ENCODE data around the gene ACP1. TPM values are rescaled to one million over a fixed set of nuclear protein-coding genes. Genes with fewer than 3 reads are reported as not detected.

The ACP1 gene
- total RNA-seq, 1 donor from 2014 or later = 114 TPM

DNA sequence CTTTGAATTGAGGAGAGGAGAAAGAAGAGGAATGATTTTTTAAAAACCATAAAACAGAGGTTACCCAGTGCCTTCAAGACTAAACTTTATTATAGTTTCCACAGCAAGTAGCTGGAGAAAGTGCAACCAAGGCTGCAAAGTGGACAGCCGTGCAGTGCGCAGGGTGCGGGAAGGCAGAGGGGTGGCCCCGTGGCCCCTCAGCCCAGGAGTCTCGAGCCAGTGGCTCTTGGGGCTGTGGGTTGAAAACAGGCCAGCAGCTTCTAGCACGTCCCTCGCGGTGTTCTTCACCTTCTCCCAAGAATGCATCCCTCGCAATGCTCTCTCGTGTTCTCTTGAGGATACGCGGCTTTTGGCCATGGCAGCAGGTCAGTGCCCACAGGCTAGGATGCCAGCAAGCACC, 51.6 kb downstream of the ACP1 start:
- Mint-ChIP-seq H3K4me3 (ENCODE audit: unreplicated experiment) (no peak overlapping the region), H3K27ac (ENCODE audit: unreplicated experiment) (peak overlapping the region; percentile 51), H3K27me3 (ENCODE audit: low read depth, unreplicated experiment) (peaks cover 3% of the 10 kb centered on the region), H3K4me1 (ENCODE audit: low read depth, unreplicated experiment) (peaks cover 25% of the 10 kb centered on the region), H3K36me3 (ENCODE audit: low read depth, unreplicated experiment) (no peaks in the 10 kb centered on the region), H3K9me3 (ENCODE audit: unreplicated experiment) (no peaks in the 10 kb centered on the region)
- Histone ChIP-seq H3K79me2 (ENCODE audit: insufficient read depth, low read length) (no peaks in the 10 kb centered on the region), H2AFZ (ENCODE audit: low read depth, low read length) (no peak overlapping the region), H3K4me3 (ENCODE audit: insufficient read depth, low read depth, low read length) (no peak overlapping the region), H3K36me3 (ENCODE audit: insufficient read depth, low read length) (no peaks in the 10 kb centered on the region), H3K9me3 (ENCODE audit: insufficient read depth, low read depth, low read length) (no peaks in the 10 kb centered on the region), H3K9ac (ENCODE audit: low read length) (no peak overlapping the region), H3K27me3 (ENCODE audit: insufficient read depth, low read length) (no peaks in the 10 kb centered on the region), H4K20me1 (ENCODE audit: insufficient read depth, low read length) (no peaks in the 10 kb centered on the region), H3K27ac (ENCODE audit: low read depth, low read length) (no peak overlapping the region), H3K4me2 (ENCODE audit: low read length) (no peak overlapping the region), H3K4me1 (ENCODE audit: insufficient read depth, low read length) (peaks cover 21% of the 10 kb centered on the region)
- TF ChIP-seq, protein P1, sequence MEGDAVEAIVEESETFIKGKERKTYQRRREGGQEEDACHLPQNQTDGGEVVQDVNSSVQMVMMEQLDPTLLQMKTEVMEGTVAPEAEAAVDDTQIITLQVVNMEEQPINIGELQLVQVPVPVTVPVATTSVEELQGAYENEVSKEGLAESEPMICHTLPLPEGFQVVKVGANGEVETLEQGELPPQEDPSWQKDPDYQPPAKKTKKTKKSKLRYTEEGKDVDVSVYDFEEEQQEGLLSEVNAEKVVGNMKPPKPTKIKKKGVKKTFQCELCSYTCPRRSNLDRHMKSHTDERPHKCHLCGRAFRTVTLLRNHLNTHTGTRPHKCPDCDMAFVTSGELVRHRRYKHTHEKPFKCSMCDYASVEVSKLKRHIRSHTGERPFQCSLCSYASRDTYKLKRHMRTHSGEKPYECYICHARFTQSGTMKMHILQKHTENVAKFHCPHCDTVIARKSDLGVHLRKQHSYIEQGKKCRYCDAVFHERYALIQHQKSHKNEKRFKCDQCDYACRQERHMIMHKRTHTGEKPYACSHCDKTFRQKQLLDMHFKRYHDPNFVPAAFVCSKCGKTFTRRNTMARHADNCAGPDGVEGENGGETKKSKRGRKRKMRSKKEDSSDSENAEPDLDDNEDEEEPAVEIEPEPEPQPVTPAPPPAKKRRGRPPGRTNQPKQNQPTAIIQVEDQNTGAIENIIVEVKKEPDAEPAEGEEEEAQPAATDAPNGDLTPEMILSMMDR (IDR thresholded peaks at IDR 0.05; ENCODE audit: insufficient read depth, low read depth, low read length) = no peak
- no peak for TF ChIP-seq EZH2 (IDR thresholded peaks at IDR 0.05; ENCODE audit: insufficient read depth, low read length)
- FAIRE-seq = no peak
- DNase-seq (ENCODE audit: low read depth) = no peak

DNA sequence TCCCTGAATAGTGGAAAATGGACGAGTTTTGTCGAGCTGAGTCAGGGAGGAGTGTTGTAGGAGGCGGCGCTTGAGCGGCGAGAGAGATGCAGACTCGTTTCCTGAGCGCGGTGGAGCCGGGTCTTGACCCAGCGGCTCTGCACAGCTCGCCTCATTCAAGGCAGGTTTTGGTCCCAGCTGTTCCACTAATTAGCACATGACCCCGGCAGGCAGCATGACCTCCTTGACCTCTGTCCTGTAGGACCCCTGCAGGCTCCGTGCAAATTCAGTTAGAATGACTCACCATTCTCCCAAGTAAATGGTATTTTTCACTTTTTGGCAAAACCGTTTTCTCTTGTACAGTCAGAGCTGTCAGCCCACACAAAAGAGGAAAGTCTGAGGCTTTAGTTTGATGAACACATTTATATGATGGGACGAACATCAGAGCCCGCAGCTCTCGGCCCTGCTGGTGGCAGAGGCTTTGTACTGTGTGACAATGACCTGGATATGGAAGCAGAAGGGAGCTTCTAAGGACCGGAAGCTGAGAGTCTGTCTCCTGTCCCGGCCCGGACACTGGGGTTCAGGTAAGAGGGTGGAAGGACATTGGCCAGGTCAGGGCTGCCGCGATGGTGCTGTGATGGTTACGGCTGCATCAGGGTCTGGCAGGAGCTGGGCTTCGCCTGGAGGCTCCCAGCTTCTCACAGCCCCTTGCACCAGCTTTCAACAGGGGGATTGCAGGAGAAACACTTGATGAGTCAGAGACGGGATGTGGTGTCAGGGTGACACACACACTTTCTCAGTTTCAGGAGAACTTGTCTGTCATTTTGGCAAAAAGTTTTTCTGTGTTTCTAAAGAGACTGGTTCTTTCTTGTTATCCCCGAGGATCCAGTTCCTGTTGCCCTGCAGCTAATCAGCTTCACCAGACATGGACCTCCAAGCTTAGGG, 53.0 kb downstream of the ACP1 start:
- Histone ChIP-seq H3K9ac (ENCODE audit: low read length) (peak overlapping the region; percentile 80), H3K79me2 (ENCODE audit: insufficient read depth, low read length) (no peaks in the 10 kb centered on the region), H4K20me1 (ENCODE audit: insufficient read depth, low read length) (no peaks in the 10 kb centered on the region), H3K4me2 (ENCODE audit: low read length) (peak overlapping the region; percentile 87), H3K4me1 (ENCODE audit: insufficient read depth, low read length) (peaks cover 21% of the 10 kb centered on the region), H3K9me3 (ENCODE audit: insufficient read depth, low read depth, low read length) (no peaks in the 10 kb centered on the region), H3K27me3 (ENCODE audit: insufficient read depth, low read length) (no peaks in the 10 kb centered on the region), H3K27ac (ENCODE audit: low read depth, low read length) (peak overlapping the region; percentile 93), H3K36me3 (ENCODE audit: insufficient read depth, low read length) (no peaks in the 10 kb centered on the region), H2AFZ (ENCODE audit: low read depth, low read length) (peak overlapping the region; percentile 89), H3K4me3 (ENCODE audit: insufficient read depth, low read depth, low read length) (peak overlapping the region; percentile 44)
- H3K9me3 Mint-ChIP-seq (ENCODE audit: unreplicated experiment) = no peaks in the 10 kb centered on the region
- peak overlapping the region; percentile 97 for H3K27ac Mint-ChIP-seq (ENCODE audit: unreplicated experiment)
- H3K27me3 Mint-ChIP-seq (ENCODE audit: low read depth, unreplicated experiment) = peaks cover 3% of the 10 kb centered on the region
- H3K36me3 Mint-ChIP-seq (ENCODE audit: low read depth, unreplicated experiment) = no peaks in the 10 kb centered on the region
- TF ChIP-seq, protein P1 (IDR thresholded peaks at IDR 0.05; ENCODE audit: insufficient read depth, low read depth, low read length) = no peak
- no peak for TF ChIP-seq EZH2 (IDR thresholded peaks at IDR 0.05; ENCODE audit: insufficient read depth, low read length)
- DNase-seq (ENCODE audit: low read depth) = peak; percentile 62
- no peak for FAIRE-seq
- peaks cover 25% of the 10 kb centered on the region for H3K4me1 Mint-ChIP-seq (ENCODE audit: low read depth, unreplicated experiment)
- peak overlapping the region; percentile 60 for H3K4me3 Mint-ChIP-seq (ENCODE audit: unreplicated experiment)
